GM19238 (cell line): Measurements from ENCODE around the gene ACY1.
"Not testable (repeated sequence)": the region's sequence is repeated elsewhere in the genome, so short reads cannot be mapped to it uniquely, and the experiment has no call there.

Experiments used
- DNase-seq: peaks from one replicate; pipeline ENCODE4 v3.0.0; 2011; ENCODE audit warnings: low spot score; ENCODE audit not compliant: insufficient read length

ACY1 gene

GRCh38 chr3:52023860-52024764 lies 40.8 kb downstream of the ACY1 start:
- peak; percentile 83 for DNase-seq

GRCh38 chr3:52024765-52025452 lies 41.6 kb downstream of the ACY1 start:
- no peak for DNase-seq

GRCh38 chr3:52025453-52025852 lies 42.1 kb downstream of the ACY1 start:
- no peak for DNase-seq

GRCh38 chr3:52026041-52026440 lies 42.7 kb downstream of the ACY1 start:
- DNase-seq: no peak

GRCh38 chr3:52028572-52028971 lies 45.2 kb downstream of the ACY1 start:
- DNase-seq: no peak

- no peak for DNase-seq
Measured at GRCh38 chr3:52029053-52029452, 45.7 kb downstream of the ACY1 start.

GRCh38 chr3:52029535-52029934 lies 46.2 kb downstream of the ACY1 start:
- DNase-seq: no peak

GRCh38 chr3:52030714-52031310 lies 47.5 kb downstream of the ACY1 start:
- DNase-seq: no peak

- no peak for DNase-seq
Measured at GRCh38 chr3:52031896-52032295, 48.6 kb downstream of the ACY1 start.

GRCh38 chr3:52032702-52033408 lies 49.5 kb downstream of the ACY1 start:
- no peak for DNase-seq

GRCh38 chr3:52033748-52034147 lies 50.4 kb downstream of the ACY1 start:
- not testable (repeated sequence) for DNase-seq

- DNase-seq: no peak
Measured at GRCh38 chr3:52034212-52034611, 50.9 kb downstream of the ACY1 start.

- DNase-seq: no peak
Measured at GRCh38 chr3:52034651-52035050, 51.3 kb downstream of the ACY1 start.

GRCh38 chr3:52036222-52036694 lies 52.9 kb downstream of the ACY1 start:
- peak; percentile 35 for DNase-seq

- DNase-seq: no peak
Measured at GRCh38 chr3:52036829-52037228, 53.5 kb downstream of the ACY1 start.

- DNase-seq: no peak
Measured at GRCh38 chr3:52037291-52037690, 54.0 kb downstream of the ACY1 start.

- no peak for DNase-seq
Measured at GRCh38 chr3:52038227-52038626, 54.9 kb downstream of the ACY1 start.
